NCI-H128 (cell line): ENCODE measurements around the gene S100A2.

Experiments
- DNase-seq: peaks from one replicate; lab custom pipeline; 2025; ENCODE audit not compliant: unreplicated experiment; lab: John Stamatoyannopoulos, UW

The S100A2 gene

GRCh38 chr1:153565529-153566374, at the start of gene S100A2:
S100A2 (minus strand) TSS chr1:153565844; CDS start chr1:153563877, 1,967 bp downstream.
- peak; percentile 47 for DNase-seq

- DNase-seq, result no peak
Measured at GRCh38 chr1:153615406-153615805, 49.8 kb upstream of the S100A2 start.

GRCh38 chr1:153614906-153615305, 49.3 kb upstream of the S100A2 start:
- DNase-seq, result no peak

GRCh38 chr1:153614189-153614900, 48.7 kb upstream of the S100A2 start:
- DNase-seq, result no peak

DNA sequence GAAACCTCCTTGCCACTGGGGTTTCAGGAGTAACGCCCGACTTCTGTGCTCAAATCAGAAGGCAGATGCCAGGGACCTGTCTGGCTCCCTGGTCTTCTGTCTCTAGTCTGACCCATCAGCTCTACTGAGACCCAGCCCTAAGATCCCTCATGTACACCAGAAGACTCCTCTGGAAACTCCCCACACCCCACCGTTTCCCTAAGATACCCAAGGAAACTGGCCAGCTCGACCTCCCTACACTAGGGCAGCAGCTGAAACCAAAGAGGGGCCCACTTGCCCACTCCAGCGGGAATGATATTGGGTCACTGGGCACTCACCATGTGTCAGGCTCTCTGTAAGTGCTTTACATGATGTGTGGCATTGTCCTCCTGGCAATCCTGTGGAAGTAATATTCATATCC, 47.8 kb upstream of the S100A2 start:
- no peak for DNase-seq

DNA sequence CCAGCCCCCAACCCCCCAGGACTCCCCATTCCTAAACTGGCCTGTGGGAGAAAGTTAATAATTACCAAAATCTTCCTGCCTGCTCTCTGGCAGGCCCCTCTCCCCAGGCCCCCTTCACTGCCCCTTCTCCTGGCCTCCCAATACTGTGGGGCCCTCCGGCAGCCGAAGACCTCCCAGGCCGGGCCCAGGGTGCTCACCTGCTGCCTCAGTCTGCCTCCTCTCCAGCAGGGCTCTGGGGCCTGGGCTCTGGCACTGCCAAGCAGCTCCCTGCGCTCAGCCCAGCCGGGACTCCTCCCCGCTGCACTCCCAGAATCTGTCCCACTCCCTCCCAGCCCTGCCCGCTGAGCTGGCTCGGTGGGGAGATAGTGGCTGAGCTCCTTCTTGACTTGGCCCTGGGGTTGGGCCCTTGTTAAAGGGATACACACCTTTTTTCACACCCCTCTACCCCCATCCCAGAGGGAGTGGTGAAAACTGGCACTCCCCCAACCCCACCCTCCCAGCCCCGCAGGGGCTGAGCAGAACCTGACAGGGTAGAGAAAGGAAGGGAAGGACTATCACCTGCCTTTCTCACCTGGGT, 47.2 kb upstream of the S100A2 start, which contains the start of gene S100A16:
Gene S100A16 (minus strand): TSS at position 383 of the 577 bp plus-strand sequence. CDS start 4,986 bp downstream, outside the sequence.
- DNase-seq, result no peak

DNA sequence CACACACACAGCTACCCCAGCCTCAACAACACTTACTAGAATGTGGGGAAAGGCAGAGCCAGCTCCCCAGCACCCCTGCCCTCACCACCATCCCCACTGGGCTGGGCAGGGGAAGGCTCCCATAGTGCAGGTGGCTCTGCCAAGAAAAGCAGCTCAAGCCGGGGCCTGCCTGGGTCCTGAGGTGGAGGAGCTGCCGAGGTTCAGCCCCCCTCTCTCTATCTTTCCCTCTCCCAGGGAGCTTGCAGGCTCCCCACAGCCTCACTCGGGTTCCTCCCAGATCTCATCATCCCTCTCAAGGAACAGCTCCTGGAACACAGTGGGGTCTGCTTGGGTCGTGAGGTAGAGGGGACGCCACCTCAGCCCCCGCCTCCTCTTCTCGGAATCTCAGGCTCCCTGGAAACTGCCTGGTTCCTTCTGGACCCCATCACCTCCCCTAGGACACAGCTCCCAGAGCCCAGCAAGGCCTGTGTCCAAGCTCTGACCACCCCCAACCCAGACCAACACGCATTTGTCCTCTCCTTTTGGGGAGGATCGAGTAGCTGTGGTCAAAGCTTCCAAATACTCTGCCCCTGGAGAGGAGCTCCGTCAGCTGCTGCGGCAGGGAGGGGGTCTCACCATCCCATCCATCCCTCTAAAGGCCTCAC, 46.6 kb upstream of the S100A2 start:
- DNase-seq, result no peak

DNA sequence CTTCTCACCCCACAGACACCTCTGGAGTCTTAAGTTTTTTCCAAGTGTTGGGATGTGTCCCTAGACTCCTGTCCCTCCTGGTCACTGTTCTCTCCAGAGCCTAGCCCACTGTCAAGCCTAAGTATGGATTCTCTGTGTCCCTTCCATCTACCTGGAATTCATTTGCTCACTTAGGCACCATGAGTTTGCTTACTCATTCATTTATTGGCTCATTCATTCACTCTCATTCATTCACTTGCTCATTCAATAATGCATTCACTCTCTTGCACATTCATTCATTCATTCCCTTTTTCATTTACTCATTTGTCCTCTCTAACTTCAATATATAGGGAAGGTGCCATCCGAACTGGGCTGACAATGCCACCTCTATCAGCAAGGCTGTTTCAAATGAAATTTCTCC, 45.7 kb upstream of the S100A2 start:
- no peak for DNase-seq

GRCh38 chr1:153610811-153611301, 45.2 kb upstream of the S100A2 start:
- DNase-seq, result no peak

DNA sequence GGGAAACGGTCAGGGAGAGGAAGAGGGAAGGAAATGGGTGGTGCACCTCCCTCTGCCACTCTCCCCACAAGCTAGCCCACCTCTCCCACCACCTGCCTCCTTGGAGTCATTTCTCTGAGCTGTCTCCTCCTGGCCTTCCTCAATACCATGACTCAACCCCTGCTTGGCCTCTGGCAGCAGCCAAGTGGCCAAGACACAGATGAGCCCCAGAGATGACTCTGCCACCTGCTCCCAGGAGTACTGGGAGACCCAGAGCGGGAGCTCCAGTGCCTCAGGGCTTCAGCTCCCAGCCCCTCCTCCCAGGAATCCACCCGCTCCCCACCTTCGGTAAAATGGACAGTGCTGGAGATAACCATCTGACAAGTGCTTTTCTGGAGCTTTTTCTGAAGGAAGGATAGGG, 44.7 kb upstream of the S100A2 start:
- no peak for DNase-seq

- no peak for DNase-seq
Measured at GRCh38 chr1:153609585-153609907, 43.9 kb upstream of the S100A2 start.

DNA sequence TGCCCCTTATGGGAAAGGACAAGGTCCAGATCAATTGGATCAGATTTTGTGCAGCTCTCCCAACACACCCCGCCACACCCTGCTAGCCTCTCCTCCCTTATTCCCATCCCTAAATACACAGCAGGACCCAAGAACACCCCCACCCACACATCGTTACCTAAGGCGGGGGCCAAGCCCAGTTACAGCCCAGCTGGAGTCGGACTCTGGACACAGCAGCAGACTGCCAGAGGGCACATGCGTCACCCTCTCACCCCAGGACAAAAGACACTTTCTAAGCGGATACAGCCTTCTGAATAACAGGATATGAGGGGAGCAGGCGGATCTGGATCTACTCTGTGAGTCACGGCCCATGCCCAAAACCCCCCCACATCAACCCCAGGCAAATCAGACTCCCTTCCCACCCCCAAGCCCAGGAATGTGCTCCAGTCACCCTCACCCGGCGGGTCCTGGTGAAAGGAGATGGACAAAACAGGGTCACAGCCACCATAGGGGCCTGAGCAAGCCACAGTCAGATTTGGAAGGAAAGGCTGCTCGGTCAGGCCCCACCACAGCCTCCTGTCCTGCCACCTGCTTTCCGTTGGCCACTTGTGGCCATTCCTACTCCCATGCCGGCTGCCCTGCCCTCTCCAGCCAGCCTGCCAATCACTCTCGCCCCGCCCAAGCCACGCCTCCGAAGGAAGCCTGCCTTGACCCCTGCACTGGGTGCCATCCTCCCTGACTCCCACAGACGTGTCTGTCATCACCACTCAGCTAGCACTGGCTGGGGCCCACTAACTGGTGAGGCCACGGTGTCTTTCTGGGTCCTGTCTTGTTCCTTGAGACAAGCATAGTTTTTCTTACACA, 43.3 kb upstream of the S100A2 start:
- DNase-seq, result no peak

DNA sequence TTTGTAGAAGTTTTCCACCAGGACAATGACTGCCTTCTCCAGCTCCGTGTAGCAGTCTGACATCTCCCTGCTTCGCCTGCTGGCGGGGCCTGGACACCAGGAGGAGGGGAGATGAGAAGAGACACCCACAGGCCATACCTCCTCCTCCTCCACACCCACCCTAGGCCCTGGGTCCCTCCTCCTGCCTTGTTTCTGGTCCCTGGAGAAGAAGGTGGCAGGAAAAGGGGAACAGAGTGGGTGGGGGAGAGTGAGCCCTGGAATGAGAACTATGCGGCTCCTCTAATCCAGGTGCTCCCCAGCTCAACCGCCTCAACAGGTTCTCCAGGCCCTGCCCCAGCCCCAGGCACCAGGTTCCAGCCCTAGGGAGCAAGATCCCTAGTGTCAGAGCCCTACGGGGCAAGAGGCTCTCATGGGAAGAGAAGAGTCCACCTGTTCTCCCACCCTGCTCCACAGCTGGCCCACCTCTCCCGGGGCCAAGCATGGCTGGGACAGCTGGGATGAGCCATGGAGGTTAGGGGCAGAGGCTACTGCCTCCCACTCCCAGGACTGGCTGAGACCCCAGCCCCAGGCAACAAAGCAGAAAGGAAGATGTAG, 42.5 kb upstream of the S100A2 start:
- DNase-seq, result no peak

- no peak for DNase-seq
Measured at GRCh38 chr1:153607381-153607780, 41.7 kb upstream of the S100A2 start.

DNA sequence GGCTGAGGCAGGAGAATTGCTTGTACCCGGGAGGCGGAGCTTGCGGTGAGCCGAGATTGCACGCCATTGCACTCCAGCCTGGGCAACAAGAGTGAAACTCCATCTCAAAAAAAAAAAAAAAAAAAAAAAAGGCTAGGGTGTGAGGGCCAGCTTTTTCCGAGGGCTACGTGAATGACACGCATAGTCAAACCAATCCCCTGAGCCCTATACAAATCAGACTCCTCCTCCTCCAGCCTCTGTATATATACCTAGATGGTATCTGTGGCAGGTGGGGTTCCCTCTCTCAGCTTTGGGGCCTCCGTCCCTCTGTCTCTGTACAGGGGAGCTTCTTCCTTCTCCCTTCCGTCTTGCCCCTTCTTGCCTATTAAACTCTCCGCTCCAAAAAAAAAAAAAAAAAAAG, 40.5 kb upstream of the S100A2 start:
- no peak for DNase-seq

- no peak for DNase-seq
Measured at GRCh38 chr1:153602749-153603148, 37.1 kb upstream of the S100A2 start.

- no peak for DNase-seq
Measured at GRCh38 chr1:153599847-153600246, 34.2 kb upstream of the S100A2 start.

GRCh38 chr1:153598309-153599172, 32.9 kb upstream of the S100A2 start:
- no peak for DNase-seq

DNA sequence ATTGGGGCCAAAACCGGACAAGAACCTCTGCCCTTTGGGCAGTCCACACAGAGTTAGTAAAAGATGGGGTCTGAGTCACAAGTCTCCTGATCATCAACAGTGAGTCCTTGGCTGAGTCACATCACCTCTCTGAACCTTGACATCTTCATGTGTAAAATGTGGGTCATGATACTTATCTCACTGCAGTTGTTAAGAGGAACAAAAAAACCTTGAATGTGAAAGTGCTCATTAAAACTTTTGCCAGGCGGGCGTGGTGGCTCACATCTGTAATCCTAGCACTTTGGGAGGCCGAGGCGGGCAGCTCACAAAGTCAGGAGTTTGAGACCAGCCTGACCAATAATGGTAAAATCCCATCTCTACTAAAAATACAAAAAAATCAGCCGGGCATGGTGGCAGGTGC, 31.6 kb upstream of the S100A2 start:
- DNase-seq, result no peak
